GM19438 (cell line): ENCODE data around the gene MMP21.

ENCODE experiments used
- ATAC-seq: cut with Tn5 transposase; IDR thresholded peaks from one replicate; pipeline ENCODE4 v1.9.1; 2021; ENCODE audit warnings: low read depth; ENCODE audit not compliant: unreplicated experiment

MMP21 gene

DNA sequence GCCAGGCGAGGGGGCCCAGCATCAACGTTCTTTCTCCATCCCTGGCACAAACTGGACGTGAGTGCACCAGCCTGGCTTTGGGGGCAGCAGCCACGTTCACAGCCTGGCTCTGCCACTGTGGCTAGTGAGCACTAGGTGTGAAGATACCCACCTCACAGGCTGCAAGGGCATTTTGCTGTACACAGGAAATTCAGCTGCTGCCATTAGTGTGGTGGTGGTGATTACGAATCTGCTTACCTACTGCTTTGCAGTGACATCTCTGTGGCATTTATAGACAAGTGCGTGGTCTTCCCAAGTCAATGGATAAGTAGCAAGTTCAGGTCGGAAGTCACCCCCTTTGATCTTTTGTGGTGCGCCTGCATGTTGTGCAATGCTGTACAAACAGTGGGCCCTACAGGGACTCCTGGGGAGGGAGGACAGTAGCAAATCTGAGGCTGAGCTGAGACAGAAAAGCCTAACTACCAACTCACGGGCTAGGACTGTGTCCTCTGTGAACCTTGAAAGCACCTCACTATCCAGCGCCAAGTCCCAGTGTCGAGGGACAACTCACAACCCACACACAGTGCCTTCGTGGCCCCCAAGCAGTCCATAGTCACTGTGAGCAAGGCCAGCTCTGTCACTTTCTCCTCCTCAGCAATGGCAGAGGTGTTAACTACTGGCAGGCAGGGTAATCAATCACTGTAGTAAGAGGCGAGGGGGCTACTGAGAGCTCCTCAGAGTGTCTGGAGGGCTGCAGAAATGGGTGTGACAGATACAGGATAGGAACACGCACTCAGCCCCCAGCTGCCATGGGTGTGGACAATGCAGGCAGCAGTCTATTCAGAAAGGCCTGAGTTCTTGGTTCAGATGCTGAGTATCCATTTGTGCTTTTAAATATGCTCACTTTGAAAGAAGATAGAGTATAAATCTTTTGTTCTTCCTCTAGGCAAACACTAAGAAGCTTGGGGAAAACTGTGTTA, 17.0 kb upstream of the MMP21 start:
- ATAC-seq, result no peak

DNA sequence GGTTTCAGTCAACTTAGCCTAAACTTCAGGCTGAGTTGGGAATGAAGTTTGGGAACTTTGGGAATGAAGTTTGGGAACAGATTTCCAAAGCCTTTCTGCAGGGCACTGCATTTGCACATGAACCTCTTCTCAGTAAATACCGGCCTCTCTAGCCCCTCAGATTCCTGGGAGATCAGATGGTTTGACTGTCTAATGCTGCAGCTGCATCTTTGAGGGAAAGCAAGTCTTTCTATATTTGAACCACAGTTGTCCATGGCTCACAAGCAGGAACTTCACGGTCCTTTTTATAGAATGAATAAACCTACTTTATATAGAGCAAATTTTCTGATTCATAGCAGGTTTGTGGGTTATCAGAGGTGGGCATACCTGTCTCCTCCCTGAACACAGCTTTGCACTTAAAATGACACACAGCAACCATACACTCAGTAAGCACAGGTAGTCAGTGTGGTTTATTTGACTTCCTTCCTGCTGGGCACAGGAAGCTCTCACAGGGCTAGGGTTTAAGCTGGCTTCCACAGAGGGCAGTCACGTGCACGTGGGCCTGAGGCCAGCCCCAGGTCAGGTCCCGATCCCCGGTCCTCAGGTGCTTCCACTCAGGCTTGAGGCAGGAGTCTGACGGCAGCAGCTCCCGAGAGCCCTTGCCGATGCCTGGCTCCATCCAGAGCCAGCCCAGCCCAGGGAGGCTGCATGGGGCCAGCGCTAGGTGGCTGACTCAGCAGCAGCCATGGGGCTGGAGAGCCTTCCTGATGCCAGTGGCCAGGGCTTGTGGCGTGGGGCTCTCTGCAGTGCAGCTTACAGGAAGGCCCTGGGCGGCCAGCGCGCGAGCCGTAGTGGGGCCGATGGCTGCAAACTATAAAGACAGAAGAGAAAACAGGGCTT, 12.8 kb upstream of the MMP21 start:
- no peak for ATAC-seq

DNA sequence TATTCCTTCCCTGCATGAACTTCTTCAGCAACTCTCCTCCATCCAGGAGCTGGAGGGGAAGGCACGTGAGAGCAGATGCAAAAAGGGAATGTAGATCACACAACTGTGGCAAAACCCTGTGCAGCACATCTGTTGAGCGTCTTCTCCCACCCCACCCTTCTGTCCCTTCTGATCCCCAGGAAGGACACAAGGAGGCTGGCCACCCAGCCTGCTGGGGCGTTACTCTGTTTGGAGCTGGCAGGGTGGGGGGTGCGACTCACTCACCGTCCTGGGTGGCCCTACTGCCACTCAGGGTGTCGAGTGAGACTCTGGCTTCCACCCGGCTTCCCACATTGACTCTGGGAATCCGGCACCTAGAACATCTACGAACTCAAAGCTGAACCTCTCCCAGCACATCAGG, 10.2 kb upstream of the MMP21 start:
- no peak for ATAC-seq

DNA sequence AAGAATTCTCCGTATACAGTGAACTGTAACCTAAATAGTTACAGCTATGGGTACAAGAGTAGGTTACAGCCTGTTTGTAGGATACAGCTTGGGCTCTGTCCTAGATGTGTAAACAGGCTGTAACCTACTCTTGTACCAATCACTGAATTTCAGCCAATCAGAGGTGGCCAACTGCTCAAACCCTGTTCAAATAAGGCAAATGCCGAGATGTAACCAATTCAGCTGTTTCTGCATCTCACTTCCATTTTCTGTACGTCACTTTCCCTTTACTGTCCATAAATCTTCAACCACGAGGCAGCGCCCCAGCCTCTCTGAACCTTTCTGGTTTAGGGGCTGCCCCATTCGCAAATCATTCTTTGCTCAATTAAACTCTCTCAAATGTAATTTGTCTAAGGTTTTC, 8.3 kb upstream of the MMP21 start:
- peak; percentile 90 for ATAC-seq

DNA sequence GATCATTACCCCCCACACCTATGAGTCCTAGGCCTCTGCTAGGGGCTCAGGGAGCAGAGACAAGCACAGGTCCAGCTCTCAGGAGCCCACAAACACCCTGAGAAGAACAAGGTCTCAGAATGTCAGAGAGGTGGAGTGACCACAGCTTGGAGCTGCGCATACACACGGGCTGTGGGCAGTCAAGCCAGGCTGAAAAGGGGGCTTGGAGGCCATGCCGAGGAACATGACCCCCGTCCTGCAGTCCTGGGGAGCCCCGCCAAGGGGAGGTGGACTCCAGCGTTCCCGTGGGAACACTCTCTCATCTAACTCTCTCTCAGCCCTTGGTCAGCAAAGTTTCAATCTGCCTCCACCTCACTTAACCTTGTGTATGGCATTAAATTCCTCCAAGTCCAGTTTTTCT, 7.8 kb upstream of the MMP21 start:
- ATAC-seq, result no peak

DNA sequence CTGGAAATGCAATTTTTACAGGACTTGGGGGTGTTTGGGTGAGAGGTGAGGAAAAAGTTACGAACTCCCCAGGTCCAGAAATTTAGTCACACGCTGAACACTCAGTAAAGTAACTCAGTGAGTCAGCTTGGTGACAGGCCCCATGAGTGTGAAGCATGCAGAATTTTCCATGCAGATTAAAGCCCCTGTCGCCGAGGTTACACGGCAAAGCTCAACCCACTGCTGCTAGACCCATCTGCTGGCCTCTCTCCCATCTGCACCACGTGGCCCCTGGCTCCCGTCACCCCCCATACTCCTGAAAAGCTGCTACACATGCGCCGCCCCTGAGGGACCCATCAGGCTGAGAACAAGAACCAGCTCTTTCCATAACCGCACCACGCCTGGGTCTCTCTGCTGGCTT, 7.0 kb upstream of the MMP21 start:
- no peak for ATAC-seq

DNA sequence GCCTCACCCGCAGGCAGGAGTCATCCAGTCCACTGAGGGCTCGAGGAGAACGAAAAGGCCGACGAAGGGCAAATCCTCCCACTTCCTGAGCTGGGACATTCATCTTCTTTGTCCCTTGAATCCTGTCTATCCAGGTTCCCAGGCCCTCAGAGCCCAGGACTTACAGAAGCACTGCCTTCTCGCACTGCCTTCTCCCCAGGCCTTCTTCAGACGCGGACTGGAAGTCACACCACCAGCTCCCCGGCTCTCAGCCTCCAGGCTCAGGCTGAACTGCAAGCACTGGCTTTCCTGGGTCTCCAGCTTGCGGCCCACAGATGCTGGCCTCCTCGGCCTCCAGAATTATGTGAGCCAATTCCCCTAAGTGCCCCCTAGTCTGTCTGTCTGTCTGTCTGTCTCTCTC, 6.4 kb upstream of the MMP21 start:
- ATAC-seq, result no peak

DNA sequence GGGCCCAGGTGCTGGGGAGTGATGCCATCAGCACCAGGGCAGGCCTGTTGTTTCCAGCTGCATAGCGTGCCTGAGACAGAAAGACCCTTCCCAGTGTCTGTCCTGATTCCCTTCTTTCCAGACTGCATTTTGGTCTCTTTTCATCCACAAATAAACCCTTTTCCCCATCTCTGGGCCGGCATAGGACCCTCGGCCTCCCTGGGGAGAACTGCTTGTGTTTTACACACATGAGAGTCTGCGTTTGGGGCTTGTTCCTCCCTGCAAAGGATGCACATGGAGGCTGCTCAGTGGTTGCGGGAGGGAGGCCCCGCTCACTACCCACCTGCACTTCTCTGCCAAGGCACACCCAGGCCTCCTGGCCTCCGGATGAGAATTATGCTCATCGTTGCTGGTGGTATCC, 5.8 kb upstream of the MMP21 start:
- ATAC-seq, result no peak

DNA sequence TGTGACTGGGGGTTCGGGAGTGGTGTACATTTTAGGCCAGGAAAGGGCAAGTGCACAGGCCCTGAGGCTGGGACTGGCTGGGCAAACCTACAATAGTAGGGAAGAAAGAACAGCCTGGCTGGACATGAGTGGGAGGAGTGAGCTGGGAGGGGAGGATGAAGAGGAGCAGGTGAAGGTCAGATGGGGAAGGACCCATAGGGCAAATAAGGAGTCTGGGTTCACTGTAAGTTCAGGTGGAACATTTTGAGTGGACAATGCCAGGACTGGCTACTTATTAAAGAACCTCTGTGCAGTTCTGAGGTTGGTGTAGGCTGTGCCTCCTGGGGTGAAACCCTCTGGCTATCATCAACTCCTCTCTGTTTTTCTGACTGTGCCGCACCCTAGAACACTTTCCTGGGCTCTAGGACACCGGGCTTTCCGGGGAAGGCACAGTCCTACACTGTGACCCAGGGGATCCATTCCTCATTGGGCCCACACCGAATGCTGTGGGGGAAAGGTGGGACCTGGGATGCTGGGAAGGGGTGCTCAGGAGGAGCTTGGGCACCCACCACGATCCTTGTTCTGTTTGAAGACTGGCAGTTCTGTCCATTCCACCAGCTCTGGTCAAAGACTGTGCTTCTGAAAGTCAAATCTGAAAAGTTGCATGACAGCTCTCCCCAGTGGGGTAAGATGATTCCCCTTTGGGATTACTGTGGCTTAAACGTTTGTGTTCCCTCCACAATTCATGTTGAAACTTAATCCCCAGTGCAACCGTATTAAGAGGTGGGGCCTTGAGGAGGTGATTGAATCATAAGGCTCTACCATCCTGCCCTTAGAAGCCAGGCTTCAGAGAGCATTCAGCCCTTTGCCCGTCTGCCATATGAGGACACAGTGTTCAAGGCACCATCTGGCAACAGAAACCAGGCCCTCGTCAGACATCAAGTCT, 4.0 kb upstream of the MMP21 start:
- no peak for ATAC-seq

DNA sequence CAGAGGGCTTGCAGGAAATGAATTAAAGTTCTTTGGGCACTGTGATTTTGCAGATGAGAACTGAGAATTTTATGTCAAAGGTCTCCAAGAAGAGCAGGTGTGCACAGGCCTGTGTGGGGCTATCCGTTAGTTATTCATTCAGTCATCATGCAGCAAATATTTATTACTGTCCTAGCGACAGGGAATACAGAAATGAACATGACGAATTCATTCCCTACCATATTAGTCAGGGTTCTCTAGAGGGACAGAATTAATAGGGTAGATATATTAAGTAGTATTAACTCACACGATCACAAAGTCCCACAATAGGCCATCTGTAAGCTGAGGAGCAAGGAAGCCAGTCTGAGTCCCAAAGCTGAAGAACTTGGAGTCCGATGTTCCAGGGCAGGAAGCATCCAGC, 2.9 kb upstream of the MMP21 start:
- ATAC-seq, result no peak

DNA sequence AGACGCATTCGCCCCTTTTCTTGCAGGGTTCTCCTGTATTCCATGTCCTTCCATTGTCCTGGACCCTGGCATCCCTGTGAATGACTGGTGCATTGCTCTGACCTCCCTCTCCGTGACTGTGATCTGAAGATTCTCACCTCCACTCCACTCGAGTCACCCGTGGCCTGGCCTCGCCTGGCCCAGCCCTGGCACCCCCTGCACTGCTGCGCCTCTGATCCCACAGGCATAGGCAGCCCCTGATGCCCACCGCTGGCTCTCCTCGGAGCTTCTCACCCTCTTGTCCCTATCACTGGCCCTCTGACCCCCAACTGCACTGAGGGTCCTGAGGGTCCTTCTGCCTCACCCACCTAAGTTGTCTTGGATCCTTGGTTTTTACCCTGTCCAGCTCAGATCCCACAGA, 2.2 kb upstream of the MMP21 start:
- no peak for ATAC-seq

DNA sequence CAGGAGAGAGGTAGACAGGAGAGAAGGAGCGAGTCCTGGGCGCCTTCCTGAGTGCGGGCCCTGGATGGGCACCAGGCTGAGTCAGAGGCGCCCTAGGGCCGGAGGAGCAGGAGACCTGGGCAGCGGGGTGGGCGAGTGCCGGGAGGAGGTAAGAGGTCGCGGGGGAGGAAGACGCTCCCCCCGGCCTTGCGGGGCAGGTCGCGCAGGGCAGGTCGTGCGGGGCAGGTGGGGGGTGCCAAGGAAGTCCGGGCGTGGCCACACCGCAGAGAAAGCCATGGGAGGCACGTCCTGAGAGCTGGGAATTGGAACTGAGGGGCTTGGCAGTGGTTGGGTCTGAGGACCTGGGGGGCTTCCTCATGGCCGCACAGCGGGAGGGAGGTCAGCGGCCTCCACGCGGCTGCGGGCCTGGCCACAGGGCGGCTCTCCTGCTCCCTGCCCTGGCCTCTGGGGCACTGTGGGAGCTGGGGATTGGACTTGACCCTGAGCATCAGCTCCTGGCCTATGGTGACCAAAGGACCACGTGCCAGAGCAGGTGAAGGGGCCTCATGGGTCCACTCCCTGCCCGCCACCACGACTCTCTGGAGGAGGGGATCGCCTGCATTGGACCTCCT, 935 bp downstream of the MMP21 start:
- ATAC-seq, result no peak

DNA sequence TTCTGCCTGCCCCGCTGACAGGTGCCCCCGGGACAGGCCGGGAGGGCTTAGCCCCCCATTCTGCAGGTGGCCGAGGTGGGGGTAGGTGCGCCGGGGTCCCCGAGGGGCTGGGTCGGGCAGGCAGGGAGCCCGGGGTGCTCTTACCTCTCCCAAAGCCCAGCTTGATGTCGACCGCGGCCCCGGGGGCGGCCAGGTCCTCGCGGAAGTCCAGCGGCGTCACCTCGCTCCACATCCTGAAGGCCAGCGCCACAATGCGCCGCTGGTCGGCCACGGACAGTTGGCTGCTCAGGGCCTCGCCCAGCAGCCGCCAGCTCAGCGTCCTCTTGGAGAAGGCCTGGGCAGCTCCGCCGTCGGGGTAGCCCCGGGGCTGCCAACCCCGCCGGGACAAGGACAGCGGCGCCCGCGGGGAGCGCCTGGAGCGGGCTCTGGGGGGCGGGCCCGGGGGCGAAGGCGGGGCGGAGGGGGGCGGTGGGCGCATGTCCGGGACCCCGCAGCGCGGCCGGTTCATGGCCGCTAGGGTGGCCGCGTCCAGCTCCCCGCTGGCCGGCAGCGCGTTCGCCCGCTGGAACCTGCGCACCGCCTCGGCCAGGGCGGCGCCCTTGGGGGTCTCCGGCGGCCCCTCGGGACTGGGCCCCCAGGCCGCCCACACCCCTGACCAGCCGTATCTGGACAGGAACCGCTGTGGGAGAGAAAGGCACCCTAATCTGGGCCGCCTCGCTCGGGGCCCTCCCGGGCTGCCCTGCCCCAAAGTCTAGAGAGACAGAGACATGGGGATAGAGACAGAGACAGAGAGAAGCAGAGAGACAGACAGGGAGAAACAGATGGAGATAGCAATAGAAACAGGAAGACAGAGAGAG, 1.7 kb downstream of the MMP21 start:
- no peak for ATAC-seq

DNA sequence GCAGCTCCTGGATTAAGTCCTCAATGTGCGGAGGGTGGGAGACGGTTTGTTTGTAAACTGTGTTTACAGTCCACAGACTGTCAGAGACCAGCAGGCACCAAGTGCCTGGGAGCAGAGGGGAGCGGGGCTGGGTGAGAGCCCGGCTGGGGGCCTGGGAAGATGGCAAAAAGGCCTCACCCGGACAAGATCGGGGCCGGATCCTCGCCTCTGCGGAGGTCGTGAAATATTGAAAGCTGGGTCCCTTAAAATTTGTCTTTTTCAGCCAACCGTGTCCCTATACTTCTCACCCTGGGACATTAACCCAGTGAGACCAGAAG, 2.8 kb downstream of the MMP21 start:
- ATAC-seq, result no peak

DNA sequence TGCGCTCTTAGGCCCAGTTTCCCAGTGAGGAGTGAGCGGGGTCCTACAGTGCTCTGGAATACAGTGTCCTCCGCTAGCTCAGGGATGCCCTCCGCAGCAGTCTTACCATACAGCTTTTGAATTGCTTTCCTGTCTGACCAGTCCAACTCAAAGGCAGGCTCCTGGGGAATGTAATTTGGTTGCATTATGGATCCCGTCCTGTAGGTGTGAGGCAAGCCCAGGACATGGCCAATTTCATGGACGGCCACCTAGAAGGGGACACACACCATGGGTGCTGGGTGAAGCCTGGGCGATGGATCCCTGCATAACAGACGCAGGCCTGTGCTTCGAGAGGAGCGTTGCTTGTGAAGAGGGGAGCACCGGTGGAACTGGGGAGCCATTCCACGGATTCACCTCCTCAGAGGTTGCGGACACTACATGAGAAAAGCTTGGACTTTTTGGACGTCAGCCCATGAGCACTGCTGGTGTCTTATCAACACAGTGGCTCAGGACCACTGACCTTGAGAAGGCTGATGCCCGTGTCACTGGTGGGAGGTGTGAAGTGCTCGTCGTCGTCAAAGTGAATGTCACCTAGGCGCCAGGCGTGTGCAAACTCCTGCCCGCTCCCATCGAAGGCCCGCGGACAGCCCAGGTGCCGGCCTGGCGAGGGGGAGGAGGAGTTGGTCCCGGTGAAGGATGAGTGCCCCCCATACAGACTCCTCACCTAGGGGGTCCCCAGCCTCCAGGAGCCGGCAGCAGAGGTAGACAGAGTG, 3.3 kb downstream of the MMP21 start:
- ATAC-seq, result no peak

DNA sequence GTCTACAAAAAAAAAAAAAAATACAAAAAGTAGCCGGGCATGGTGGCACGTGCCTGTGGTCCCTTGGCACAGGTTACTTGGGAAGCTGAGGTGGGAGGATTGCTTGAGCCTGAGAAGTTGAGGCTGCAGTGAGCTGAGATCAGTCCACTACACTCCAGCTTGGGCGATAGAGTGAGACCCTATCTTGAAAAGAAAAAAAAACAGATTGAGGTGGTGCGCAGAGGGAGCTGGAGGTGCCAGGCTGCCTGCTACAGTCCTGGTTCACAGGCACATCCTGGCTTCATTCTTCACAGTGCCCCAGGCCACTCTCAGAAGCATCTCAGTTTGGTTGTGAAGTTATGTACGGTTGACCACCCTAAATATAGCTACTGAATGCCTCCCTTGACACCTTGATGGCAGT, 4.8 kb downstream of the MMP21 start:
- ATAC-seq, result no peak

DNA sequence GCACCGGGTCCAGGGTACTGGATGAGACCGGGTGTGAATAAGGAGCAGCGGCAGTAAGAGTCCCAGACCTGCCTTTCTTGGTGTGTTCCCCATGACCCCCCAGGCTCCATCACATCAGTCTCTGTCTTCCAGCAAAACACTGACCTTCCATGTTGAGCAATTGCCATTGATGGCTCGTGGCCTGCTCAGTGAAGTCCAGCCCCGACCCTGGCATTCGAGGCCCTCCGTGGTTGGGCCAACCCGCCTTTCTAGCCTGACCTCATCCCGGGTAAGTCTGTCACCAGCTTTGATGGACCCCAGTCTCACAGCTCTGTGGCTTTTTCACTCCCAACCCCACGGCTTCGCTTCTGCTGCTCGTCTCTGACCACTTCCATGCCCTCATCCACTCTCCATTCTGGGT, 6.4 kb downstream of the MMP21 start:
- ATAC-seq, result no peak

DNA sequence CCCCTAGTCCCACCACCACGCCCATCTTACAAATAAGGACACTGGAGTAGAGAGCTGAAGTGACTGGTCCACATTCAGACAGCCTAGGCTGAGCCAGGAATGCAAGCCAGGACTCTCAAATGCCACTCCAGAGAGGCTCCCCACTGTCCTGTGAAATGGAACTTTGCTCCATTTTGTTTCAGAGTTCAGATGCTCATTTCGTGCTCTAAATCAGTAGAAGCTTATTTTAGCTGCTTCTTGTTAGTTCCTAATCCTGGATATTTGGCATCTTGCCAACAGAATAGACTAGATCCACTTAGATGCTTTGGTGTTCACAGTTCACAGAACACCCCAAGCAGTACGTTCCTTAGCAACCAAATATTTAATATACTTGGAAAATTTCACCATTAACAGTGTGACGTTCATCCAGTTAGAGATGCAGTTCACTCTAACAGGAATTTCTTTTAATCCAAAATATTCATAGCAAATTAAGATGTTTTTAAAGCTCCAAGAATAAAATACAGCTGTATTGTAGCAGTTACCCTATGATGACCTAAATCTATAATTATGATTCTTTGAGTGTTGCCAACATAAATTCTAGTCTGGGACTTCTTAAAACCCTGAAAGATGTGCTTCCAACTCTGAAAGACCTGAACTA, 7.3 kb downstream of the MMP21 start:
- no peak for ATAC-seq
